Stimulated activated CD4-positive, alpha-beta T cell treated with anti-CD3 and anti-CD28 coated beads, Interleukin-1b, Interleukin-23, amount 100 ng/mL, for 1 hour (primary cell): ENCODE results near the gene CCNQ.

ENCODE experiments used
- DNase-seq, 2 donors: peaks; one replicate each; pipeline ENCODE4 v3.0.0-alpha.2; 2020; ENCODE audit warnings: low read depth in 2 of 2

Gene CCNQ

DNA sequence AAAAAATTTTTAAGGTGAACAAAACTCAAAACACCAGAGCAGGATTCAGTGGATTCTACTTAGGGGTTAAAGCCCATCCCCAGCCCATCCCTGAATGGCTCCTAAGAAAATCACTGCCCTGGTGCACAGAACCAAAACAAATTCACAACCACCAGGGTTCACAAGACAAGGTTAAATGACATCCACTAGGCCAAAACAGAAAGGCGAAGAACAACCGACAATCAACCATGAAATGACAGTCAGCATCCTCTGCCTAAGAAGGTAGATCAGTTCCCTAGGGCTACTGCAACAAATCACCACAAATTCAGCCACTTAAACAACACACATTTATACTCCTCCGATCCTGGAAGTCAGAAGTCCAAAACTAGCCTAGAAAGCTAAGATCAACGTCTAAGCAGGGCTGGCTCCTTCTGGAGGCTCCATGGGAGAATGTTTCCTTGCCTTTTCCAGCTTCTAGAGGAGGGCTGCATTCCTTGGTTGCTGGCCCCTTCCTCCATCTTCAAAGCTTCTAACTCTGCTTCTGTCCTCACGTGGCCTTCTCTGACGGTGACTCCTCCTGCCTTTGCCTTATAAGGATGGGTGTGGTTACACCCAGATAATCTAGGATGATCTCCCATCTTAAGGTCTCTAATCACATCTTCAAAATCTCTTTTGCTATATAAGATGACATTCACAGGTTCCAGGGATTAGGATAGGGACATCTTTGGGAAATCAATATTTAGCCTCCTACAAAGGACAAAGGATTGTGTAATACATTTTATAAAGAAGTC lies 1.8 kb downstream of the CCNQ start:
- DNase-seq = no peak

DNA sequence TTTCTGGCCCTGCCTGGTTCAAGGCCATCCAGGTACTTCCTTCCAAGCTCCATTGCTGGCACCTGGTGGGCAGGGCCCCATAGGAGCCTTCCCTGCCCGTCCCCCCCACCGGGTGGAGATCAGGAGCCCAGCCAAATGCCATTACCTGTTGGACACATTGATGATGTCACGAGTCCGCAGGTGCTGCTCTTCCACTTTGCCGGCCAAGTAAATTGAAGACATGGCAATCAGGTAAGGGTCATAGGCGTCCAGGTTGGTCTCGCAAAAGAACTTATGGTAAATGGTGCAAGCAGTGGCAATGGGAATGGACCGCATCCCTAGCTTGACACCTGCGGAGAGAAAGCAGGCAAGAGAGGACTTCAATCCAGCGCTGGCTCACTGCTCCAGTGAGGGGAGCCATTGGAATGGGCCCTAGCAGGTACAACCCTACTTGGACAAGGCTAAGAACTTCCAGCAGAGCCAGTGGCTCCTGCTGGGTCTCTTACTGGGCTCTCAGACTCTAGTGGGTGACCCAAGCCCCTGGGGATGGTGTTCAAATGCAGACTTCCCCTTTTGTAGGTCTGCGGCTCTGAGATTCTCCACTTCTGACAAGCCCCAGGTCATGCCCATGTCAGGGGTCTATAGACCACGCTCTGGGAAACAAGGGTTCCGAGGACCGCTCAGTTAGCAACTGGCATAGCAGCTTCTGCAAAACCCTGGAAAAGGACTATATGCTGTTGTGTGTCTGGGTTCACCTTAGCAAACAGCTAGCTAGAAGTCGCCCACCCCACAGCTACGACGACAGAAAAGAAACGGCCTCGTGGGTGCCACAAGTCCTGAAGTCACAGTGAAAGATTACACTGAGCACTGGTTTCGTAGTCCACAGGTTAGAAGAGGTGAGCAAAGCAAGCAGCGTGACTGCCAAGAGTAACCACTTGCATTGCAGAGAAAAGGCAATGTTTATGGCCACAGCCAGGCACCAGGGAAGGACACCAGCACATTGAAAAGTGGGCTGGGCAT lies 2.8 kb downstream of the CCNQ start:
- no peak for DNase-seq

DNA sequence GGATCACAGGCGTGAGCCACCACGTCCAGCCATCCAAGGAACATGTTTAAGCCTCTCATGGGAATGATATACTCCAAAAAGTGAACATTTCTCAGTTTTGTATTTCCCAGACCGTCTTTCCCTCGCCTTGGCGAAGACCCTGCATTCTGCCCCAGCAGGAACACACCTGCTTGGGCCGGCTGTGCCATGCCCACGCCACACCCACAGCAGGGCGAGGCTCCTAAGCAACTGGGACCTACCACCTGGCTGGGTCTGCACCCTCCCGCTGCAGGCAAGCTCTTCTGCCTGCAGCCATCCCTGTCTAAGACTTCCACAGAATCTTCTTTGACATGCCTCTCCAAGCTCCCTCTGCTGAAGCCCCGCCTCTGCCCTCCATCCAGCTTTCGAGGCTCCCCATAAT lies 3.6 kb downstream of the CCNQ start:
- DNase-seq = no peak

DNA sequence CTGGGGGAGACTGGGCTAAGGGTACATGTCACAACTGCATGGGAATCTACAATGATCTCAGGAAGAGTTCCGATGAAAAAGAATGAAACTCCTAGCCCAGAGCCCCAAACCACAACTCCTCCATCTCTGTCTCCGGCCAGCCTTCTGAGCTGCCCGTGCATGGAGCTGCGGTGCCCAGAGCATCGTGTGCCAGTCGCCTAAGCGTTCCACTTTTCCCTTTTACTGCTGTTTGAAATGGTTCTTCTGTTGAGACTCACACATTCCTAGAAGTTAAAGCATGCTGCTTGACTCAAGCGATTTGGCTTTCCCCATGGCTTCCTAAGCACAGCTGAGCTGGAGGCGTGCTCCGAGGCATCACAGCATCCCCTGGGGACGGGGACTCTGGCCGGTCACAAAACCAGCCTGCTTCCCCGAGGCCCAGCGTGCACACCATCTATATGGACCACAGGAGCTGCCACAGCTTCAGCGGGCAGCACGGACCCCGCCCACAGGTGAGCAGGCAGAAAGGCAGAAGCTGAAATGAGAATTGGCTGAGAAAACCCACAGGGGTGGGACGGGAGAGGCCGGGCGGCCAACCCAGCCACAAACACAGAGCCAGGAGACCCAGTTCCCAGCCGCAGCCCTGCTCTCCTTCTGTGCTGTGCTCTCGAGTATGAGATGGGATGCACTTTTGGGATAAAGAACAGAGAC lies 5.0 kb downstream of the CCNQ start:
- no peak for DNase-seq

DNA sequence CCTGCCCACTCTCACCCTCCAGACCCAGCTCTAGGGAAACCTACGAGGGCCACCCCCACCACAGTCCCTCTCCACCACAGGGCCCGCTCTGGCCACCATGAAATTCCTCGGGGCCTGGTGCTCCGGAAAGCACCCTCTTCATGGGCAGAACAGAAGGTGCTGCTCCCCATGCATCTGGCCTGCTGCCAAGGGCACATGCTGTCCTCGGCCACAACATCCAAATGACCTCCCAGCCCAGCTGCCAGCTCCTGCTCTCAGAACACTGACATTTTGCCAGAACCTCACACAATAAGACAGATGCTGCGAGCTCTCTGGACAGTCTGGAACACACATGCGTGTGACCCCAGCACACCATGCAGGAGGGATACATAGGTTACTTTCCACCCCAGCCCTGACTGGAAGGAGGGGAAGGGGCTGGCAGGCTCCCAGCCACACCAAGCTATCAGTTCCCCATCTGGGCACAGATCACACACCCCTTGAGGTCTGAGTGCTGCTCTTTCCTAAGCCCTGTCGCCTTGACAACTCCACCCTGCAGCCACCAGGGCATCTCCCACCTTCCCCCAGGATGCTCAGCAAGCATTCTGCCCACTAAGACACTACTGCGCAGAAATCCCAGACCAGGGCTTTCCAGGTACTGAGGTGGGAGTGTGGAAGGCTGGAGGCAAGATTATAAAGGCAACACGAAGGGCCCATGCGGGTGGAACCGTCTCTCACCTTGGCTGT lies 5.8 kb downstream of the CCNQ start:
- DNase-seq = no peak

DNA sequence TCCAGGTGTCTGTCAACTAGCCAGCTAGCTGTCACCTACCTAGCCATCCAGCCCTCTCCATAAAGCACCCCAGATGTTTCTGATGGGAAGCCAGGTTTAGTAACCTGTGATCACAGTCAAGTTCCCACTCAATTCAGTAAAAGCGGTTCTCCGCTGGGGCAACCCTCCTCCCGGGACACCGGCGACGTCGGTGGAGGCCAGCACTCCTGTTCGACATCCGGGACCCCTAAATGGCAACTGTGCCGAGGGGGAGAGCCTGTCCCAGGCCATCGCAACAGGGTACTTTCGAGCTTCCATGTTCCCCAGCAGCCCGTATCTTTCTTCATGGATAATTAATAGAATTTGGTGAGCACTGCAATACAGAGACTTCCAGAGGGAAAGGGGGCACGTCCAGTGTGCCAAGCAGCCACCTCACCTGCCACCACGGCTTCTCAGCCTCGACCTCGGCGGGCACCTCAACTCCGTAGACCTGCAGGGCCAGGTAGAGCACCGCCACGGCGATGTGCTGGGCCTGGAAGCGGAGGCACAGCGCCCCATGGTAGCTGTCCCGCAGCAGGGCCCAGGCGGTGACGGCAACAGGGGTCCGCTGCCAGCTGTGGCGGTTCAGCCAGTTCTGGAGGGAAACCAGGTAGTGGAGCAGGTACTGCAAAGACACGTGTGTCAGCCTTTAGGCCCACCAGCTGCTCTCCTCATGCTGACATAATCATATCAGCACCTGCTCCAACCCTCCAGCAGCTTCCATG lies 6.7 kb downstream of the CCNQ start:
- DNase-seq = no peak

DNA sequence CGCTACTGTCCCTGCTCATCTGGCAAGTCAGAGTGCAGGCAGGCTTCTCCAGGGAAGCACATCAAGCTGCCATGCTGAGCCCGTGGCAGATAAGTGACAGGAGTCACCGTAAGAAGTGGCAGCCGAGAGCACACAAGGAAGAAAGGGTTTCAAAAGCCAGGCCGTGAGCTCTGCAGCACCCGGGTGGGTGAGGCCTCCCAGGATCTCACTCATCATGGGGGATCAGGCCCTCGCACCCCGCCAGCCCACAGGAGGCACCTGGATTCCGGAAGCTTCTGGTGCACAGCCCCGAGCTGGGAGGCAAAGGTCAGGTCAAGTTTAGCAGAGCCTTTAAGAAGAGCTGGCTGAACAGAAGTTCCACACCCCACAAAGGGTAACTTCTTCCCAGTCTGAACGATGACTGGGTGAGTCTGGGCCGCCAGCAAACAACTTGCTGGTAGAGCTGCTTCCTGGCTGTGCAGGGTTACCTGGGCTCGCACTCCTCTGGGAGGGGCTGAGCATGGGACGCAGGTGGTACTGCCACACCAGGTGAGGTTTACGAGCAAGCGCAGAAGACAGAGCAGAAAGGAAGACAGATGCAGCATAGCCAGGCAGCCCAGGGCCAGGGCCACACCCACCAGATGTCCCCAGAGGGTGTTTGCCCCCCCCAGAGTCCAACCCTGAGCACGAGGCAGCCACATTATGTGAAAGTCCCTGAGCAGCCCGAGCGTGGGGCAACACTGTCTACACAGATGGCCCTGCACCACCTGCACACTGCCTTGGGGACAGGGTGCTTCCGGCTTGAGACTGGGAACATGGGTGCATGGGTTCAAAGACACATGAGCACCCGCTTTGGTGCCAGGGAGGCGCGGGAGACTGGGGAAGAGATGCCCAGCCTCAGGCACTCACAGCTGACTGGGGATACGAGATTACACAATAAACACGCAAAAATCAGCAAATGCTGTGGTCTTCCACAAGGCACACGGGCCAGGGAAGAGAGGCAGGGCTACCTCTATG lies 7.7 kb downstream of the CCNQ start:
- no peak for DNase-seq

DNA sequence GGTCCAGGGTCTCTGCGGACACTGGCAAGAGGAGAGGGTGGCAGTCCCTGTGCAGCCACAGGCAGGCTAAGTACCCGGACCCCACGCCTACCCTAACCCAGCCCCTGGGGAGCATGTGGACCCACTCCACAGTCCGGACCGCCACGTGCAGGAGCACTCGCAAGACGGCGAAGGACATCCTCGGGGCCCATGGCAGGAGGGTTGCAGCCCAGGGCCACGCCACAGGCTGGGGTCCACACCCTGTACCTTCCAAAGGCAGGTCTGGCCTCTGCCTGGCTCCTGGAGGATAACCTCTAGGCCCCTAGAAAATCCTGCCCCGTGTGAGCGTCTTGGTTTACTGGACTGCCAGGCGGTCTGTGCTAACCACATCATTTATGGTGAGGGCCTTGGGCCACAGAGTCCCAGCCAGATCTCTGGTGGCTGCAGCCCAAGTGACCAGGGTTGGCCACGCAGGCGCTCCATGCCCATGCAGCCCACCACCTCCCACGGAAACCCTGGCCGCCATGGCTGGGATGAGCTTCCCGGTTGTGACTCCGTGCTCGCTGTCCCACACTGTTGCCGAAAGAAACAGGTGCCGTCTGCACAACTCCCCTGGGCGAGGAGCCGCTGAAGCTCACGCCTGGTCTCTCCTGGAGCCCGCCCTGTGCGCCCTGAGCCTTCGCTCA lies 10.0 kb downstream of the CCNQ start:
- no peak for DNase-seq

DNA sequence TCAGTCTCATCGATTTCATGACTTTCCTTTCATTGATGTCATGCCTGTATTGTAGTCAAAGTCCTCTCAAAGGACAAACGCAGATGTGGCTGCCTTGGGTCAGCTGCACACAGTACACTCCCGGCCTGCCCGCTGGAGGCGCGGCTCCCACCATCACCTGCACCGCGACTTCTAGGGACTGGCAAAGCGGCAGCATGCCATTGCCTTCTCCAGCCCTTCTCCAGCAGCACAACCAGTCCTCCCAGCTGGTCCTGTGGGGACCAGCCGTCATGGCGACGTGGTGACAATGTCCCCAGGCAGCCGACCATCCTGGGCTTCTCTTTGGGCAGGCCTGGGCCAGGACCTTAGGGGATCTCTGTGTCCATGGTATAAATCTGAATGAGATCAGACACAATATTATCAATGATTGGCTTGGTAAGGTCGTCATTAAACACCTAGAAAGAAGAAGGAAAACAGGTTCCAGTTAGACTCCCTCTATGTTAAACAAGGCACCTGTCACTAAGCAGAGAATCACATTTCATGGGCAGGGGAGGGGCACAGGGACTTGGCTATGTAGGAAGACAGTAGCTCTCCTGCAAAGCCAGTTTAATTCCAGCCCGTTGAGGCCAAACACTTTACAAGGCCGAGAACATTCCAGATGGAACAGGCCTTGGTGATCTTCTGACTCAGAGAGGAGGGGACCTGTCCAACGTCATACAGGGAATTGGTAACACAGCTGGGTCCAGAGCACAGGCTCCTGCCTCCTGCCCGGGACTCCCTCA lies 10.7 kb downstream of the CCNQ start:
- DNase-seq = no peak

DNA sequence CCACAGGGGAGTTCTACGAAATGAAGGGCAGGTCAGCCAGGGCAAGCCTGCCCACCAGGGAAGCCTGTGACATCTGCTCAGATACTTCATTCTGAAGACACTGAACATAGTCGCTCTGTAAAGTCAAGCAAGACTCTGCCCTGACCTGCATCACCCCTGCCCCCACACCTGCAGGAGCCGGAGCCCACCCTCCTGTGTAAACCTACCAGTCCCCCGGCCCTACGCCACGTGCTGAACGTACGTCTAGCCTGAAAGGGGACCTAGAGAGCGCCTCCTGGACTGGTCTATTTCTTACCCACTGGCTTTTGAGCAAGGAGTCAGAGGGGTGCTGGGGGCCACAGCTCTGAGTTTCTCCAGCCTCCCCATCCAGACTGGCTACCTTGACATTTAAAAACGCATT lies 11.6 kb downstream of the CCNQ start:
- no peak for DNase-seq

DNA sequence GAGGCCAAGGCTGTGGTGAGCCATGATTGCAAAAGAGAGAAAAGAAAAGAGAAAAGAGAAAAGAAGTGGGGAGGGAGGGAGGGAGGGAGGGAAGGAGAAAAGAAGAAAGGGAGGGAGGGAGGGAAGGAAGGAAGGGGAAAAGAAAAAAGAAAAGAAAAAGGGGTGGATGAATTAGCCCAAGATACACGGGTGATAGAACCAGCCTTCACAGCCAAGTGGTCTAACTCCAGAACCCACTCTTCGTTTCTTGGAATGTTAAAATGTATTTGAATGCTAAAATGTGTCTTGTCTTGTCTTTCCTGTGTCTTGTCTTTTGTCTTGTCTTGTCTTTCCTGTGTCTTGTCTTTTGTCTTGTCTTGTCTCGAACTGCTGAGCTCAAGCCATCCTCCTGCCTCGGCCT lies 13.1 kb downstream of the CCNQ start:
- no peak for DNase-seq

DNA sequence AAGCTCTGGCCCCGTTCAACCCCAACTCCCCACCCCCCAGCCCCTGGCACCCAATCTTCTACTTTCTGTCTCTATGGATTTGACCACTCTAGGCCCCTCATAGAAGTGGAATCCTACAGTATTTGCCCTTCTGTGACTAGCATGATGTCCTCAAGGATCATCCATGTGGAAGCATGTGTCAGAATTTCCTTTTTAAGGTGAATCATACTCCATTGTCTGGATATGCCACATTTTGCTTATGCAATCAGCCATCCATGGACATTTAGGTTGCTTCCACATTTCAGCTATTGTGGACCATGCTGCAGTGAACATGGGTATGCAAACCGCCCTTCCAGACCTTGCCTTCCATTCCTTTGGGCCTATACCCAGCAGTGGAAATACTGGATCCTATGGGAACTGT lies 15.5 kb downstream of the CCNQ start:
- DNase-seq = no peak

DNA sequence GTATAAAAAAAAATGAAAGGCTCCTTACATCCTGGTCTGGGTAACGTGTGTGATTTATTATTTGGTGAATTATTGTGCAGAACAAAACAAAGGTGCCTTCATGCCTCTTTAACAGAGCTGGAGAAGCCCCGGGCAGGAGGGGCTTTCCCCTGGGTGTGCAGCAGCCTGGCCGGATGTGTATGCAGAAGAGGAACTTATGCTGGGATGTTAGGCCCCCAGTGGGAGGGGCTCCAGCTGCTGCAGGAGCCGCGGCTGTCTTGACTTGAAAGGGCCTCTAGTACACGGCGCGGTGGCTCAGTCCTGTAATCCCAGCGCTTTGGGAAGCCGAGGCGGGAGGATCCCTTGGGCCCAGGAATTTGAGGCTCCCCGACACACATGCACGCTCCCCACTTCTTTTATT lies 16.0 kb downstream of the CCNQ start:
- peak; percentile 27 to 32 for DNase-seq

DNA sequence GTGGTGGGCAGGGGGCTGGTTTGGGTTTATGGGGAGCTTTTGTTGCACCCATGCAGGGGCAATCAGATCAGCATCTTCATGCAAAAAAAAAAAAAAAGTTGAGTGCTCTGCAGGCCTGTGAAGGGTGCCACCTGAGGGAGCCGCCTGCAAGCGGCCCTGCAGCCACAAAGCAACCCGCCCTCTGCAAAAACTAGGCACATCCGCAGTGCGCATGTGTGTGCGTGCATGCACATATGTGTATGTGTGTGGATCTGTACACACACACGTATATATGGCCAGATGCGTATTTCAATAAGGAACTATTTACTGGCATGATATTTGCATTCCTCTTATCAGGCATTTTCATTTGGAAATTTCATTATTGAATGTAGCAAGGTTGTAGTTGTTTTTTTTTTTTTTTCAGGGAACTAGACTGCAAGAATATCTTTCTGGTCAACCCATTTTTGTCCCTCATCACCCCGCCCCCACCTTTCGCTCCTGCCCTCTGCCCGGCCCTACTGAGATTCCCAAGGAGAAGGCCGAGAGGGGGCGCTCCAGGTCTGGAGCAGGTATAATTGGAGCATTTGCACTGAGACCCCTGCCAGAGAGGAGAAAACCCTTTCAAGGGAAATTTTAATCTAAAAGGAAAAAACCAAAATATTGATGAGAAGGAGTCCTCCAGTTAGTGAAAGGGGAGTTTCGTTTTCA lies 18.1 kb downstream of the CCNQ start:
- no peak for DNase-seq

DNA sequence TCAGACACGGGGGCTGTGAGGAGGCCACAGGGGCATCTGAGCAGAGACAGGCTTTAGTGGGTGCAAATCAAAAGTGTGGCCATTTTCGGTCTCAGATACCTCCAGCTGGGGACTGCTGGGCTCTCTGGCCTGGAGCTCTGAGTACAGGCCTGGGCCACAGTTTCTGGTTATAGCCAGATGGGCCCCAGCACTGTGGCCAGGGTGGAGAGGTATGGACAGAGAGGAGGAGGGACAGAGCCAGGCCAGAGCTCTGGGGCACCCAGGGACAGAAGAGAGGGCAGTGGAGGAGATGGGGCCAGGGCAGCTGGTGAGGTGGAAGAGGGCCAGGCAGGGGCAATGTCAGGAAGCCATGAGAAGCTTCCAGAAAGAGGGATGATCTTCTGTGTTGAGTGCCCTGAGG lies 20.1 kb downstream of the CCNQ start:
- DNase-seq = no peak

DNA sequence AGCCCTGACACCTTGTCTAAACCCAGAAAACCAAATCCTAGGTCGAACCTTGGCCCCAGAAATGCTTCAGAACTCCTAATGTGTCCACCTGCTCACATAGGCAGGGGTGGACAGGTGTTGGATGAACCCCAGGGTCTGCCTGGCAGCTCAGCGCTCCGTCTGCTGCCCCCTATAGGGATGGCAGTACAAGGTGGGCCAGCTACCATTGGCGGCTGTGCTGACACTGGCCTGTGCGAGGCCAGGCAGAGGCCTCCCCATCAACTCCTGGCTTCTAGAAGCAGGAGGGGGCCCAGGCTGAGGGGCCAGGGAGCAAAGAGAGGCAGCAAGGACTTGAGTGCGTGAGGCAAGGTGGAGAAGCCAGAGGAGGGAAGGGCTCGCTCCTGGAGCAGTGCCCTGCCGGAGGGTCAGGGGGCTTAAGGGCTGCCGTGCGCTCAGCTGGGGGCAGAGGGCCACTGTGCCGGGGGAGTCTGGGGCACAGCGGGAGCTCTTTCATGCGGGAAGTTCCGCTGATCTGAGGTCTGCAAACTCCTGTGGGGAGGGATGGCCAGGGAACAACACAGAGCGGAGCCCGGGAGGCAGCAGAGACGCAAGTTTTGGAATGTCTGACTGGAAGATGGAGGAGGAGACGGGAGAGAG lies 20.6 kb downstream of the CCNQ start:
- DNase-seq = no peak

DNA sequence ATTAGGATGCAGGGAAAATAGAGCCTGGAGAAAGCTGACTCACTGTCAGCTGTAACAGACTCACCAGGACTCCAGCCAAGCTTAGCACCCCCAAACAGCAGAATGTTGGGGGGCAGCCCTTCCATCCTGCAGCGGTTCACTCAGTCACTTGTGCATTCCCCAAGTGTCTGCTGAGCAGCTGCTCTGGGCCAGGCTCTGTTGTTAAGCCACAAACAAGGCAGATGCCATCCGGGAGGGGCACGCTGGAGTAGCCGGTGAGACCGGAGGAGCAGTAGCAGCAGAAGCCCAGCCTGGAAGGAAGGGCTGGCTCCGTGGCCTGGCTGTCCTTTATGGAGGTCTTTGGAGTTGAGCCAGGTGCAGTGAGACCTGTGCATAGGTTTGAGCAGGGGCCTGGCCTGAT lies 22.0 kb downstream of the CCNQ start:
- no peak for DNase-seq
